GM23338 (cell line): ENCODE results near the gene NIT2. TPM values are rescaled to one million over a fixed set of nuclear protein-coding genes. Genes with fewer than 3 reads are reported as not detected.

Source experiments
- EZH2phosphoT487 ChIP-seq: fragments of 200-600 bp; sonication (generic); IDR thresholded peaks from one replicate; pipeline ENCODE4 v1.8.1; 2018; ENCODE audit warnings: antibody characterized with exemption; ENCODE audit not compliant: unreplicated experiment
- polyA plus RNA-seq: library from polyadenylated mRNA; unstranded; fragments of >200 nt; fragmentation: Nextera tagmentation; extraction: Ambion mirVana; gene quantifications from 2 replicates; pipeline ENCODE4 v1.2.1, GENCODE V29; 2016
- total RNA-seq: library from RNA; depleted of rRNA; stranded (reverse); fragments of >200 nt; shearing (Covaris generic); gene quantifications from 2 replicates; pipeline ENCODE4 v1.2.3, GENCODE V29; 2014; rRNA removed
- TF ChIP-seq, protein P1 (sequence below): IDR thresholded peaks from one replicate; pipeline ENCODE4 v1.6.1; 2018; ENCODE audit warnings: antibody characterized with exemption; ENCODE audit not compliant: unreplicated experiment
- TF ChIP-seq, protein P2 (sequence below): fragments of 250-450 bp; sonication (Bioruptor Pico); IDR thresholded peaks from 2 replicates; pipeline ENCODE4 v1.5.0; 2020; ENCODE audit warnings: mild to moderate bottlenecking, moderate library complexity

The NIT2 gene
- total and polyA plus RNA-seq, 2 experiments from 2014 or later = 19.2 to 53.7 TPM

DNA sequence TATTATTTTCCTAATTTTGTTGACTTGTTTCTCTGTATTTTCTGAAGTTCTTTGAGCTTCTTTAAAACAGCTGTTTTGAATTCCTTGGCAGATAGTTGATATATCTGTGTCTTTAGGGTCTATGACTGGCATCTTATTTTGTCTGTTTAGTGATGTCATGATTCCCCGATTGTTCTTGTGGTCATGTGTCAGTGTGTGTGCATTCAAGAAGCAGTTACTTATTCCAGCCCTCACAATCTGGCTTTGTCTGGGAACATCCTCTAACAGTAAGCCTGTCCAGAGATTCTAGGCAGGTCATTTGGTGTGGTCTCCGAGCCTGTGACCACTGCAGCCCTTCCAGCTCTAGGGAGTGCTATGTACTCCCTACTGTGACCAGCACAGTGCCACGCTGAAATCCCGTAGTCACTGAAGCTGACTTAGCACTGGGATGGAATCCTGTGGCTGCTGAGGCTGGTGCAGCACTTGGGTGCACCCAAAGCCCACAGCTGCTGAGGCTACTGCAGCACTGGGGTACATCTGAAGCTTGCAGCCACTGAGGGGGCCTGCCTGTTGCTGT lies 73.5 kb downstream of the NIT2 start (continued):
- TF ChIP-seq, protein P1, sequence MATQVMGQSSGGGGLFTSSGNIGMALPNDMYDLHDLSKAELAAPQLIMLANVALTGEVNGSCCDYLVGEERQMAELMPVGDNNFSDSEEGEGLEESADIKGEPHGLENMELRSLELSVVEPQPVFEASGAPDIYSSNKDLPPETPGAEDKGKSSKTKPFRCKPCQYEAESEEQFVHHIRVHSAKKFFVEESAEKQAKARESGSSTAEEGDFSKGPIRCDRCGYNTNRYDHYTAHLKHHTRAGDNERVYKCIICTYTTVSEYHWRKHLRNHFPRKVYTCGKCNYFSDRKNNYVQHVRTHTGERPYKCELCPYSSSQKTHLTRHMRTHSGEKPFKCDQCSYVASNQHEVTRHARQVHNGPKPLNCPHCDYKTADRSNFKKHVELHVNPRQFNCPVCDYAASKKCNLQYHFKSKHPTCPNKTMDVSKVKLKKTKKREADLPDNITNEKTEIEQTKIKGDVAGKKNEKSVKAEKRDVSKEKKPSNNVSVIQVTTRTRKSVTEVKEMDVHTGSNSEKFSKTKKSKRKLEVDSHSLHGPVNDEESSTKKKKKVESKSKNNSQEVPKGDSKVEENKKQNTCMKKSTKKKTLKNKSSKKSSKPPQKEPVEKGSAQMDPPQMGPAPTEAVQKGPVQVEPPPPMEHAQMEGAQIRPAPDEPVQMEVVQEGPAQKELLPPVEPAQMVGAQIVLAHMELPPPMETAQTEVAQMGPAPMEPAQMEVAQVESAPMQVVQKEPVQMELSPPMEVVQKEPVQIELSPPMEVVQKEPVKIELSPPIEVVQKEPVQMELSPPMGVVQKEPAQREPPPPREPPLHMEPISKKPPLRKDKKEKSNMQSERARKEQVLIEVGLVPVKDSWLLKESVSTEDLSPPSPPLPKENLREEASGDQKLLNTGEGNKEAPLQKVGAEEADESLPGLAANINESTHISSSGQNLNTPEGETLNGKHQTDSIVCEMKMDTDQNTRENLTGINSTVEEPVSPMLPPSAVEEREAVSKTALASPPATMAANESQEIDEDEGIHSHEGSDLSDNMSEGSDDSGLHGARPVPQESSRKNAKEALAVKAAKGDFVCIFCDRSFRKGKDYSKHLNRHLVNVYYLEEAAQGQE = no peak
- no peak for TF ChIP-seq EZH2phosphoT487
- TF ChIP-seq, protein P2, sequence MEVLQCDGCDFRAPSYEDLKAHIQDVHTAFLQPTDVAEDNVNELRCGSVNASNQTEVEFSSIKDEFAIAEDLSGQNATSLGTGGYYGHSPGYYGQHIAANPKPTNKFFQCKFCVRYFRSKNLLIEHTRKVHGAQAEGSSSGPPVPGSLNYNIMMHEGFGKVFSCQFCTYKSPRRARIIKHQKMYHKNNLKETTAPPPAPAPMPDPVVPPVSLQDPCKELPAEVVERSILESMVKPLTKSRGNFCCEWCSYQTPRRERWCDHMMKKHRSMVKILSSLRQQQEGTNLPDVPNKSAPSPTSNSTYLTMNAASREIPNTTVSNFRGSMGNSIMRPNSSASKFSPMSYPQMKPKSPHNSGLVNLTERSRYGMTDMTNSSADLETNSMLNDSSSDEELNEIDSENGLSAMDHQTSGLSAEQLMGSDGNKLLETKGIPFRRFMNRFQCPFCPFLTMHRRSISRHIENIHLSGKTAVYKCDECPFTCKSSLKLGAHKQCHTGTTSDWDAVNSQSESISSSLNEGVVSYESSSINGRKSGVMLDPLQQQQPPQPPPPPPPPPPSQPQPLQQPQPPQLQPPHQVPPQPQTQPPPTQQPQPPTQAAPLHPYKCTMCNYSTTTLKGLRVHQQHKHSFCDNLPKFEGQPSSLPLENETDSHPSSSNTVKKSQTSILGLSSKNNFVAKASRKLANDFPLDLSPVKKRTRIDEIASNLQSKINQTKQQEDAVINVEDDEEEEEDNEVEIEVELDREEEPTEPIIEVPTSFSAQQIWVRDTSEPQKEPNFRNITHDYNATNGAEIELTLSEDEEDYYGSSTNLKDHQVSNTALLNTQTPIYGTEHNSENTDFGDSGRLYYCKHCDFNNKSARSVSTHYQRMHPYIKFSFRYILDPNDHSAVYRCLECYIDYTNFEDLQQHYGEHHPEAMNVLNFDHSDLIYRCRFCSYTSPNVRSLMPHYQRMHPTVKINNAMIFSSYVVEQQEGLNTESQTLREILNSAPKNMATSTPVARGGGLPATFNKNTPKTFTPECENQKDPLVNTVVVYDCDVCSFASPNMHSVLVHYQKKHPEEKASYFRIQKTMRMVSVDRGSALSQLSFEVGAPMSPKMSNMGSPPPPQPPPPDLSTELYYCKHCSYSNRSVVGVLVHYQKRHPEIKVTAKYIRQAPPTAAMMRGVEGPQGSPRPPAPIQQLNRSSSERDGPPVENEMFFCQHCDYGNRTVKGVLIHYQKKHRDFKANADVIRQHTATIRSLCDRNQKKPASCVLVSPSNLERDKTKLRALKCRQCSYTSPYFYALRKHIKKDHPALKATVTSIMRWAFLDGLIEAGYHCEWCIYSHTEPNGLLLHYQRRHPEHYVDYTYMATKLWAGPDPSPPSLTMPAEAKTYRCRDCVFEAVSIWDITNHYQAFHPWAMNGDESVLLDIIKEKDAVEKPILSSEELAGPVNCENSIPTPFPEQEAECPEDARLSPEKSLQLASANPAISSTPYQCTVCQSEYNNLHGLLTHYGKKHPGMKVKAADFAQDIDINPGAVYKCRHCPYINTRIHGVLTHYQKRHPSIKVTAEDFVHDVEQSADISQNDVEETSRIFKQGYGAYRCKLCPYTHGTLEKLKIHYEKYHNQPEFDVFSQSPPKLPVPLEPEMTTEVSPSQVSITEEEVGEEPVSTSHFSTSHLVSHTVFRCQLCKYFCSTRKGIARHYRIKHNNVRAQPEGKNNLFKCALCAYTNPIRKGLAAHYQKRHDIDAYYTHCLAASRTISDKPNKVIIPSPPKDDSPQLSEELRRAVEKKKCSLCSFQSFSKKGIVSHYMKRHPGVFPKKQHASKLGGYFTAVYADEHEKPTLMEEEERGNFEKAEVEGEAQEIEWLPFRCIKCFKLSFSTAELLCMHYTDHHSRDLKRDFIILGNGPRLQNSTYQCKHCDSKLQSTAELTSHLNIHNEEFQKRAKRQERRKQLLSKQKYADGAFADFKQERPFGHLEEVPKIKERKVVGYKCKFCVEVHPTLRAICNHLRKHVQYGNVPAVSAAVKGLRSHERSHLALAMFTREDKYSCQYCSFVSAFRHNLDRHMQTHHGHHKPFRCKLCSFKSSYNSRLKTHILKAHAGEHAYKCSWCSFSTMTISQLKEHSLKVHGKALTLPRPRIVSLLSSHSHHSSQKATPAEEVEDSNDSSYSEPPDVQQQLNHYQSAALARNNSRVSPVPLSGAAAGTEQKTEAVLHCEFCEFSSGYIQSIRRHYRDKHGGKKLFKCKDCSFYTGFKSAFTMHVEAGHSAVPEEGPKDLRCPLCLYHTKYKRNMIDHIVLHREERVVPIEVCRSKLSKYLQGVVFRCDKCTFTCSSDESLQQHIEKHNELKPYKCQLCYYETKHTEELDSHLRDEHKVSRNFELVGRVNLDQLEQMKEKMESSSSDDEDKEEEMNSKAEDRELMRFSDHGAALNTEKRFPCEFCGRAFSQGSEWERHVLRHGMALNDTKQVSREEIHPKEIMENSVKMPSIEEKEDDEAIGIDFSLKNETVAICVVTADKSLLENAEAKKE = no peak

Other genes with a start within 250 kb of the NIT2 start
- gene FILIP1L, start 220.3 kb upstream of the NIT2 start, total RNA-seq = not detected in 2 replicates
- 1.3 and 1.6 TPM in 2 replicates for gene FILIP1L, start 220.3 kb upstream of the NIT2 start, polyA plus RNA-seq
- 34.4 and 46.0 TPM in 2 replicates for gene TBC1D23, start 73.8 kb upstream of the NIT2 start, total RNA-seq
- gene TBC1D23, start 73.8 kb upstream of the NIT2 start, polyA plus RNA-seq = 17.9 and 22.4 TPM in 2 replicates
- 66.8 and 67.5 TPM in 2 replicates for gene TOMM70, start 66.3 kb downstream of the NIT2 start, total RNA-seq
- gene TOMM70, start 66.3 kb downstream of the NIT2 start, polyA plus RNA-seq = 26.5 and 29.5 TPM in 2 replicates
- 5.3 and 6.7 TPM in 2 replicates for gene LNP1, start 66.8 kb downstream of the NIT2 start, total RNA-seq
- gene LNP1, start 66.8 kb downstream of the NIT2 start, polyA plus RNA-seq = 3.8 and 4.7 TPM in 2 replicates
- 6.5 and 7.0 TPM in 2 replicates for gene TMEM45A, start 157.9 kb downstream of the NIT2 start, total RNA-seq
- gene TMEM45A, start 157.9 kb downstream of the NIT2 start, polyA plus RNA-seq = 11.1 and 12.7 TPM in 2 replicates